Stimulated activated naive CD8-positive, alpha-beta T cell treated with anti-CD3 and anti-CD28 coated beads, Interleukin-15, Interleukin-2, amounts not matched to agents 100 U/mL and 50 U/mL, for 24 hours (primary cell): ENCODE measurements around the gene HJURP.
A peak's percentile ranks its signal among the peaks of the same experiment; 100 is the strongest.
"Not testable (repeated sequence)": the region's sequence is repeated elsewhere in the genome, so short reads cannot be mapped to it uniquely, and the experiment has no call there.

Experiments
- ATAC-seq: fragments of 150-1000 bp; cut with Tn5 transposase; one replicate; pipeline ENCODE4 v1.10.0; 2021
- DNase-seq: peaks from one replicate; pipeline ENCODE4 v3.0.0; 2021

The HJURP gene, protein sequence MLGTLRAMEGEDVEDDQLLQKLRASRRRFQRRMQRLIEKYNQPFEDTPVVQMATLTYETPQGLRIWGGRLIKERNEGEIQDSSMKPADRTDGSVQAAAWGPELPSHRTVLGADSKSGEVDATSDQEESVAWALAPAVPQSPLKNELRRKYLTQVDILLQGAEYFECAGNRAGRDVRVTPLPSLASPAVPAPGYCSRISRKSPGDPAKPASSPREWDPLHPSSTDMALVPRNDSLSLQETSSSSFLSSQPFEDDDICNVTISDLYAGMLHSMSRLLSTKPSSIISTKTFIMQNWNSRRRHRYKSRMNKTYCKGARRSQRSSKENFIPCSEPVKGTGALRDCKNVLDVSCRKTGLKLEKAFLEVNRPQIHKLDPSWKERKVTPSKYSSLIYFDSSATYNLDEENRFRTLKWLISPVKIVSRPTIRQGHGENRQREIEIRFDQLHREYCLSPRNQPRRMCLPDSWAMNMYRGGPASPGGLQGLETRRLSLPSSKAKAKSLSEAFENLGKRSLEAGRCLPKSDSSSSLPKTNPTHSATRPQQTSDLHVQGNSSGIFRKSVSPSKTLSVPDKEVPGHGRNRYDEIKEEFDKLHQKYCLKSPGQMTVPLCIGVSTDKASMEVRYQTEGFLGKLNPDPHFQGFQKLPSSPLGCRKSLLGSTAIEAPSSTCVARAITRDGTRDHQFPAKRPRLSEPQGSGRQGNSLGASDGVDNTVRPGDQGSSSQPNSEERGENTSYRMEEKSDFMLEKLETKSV

DNA sequence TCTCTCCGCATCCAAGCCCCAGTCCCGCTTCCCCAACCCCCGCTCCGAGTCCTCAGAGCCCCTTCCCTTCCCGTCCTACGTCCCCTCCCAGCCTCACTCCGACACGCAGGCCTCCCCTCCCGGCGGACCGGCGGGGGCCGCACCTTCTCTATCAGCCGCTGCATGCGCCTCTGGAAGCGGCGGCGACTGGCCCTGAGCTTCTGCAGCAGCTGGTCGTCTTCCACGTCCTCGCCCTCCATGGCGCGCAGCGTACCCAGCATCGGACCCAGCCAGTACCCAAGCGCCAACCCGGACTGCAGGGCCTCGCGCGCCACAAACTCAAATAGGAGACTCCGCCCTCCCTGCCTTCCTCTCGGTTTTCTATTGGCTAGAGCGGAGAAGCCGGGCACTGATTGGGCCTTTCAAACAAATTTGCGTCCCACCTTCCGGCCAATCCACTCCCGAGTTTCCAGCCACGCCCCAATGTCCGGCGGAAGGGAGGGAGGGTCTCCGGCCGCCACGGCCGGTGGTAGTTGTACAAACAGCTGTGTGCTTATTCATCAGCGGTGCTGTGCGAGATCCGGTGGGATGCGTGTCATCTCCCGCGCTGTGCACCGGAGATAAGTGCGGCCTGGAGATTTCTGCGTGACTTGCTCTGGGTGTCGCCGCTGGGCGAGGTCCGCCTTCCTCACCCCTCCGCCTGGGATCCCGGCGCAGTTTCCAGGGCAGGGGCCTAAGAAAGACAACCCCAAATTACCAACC, at the start of gene HJURP:
HJURP (minus strand) TSS at position 295 of the 741 bp plus-strand sequence; CDS start at position 260, 35 bp downstream.
- peak; percentile 95 for ATAC-seq
- peak; percentile 92 for DNase-seq

DNA sequence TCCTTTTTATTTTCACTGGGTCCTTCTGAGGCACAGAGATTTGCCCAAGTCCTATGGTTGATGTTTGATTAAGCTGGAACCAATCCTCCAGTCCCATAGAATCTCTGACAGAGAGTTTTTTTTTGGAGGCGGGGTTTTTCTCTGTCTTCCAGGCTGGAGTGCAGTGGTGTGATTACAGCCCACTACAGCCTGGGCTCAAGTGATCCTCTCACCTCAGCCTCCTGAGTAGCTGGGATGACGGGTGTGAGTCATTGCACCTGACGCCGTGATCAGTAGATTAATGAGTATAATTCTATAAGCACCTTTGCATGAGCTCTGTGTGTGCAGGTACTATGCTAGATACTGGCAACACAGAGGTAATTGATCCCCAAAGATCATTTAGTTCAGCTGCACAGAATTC, 47.5 kb upstream of the HJURP start:
- no peak for ATAC-seq

DNA sequence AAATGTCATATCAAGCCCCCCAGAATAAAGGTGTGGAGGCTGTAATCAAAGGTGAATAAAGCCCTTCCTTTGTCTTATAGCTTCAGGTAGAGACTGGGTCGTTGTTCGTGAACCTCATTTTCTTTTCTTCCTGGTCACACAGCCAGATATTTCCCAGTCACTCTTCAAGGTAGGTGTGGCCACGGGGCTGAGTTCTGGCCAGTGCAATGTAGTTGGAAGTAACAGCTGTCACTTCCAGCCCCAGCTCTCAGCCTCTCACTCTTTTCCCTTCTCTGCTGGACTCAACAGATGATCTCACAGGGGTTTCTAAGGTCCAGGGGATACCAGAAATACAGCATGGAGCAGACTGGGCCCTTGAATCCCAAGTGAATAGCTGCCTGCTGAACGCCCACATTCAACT, 47.0 kb upstream of the HJURP start:
- ATAC-seq (no peak), DNase-seq (no peak)

More for the DNA sequence above, 47.5 kb upstream of the HJURP start:
- no peak for DNase-seq

DNA sequence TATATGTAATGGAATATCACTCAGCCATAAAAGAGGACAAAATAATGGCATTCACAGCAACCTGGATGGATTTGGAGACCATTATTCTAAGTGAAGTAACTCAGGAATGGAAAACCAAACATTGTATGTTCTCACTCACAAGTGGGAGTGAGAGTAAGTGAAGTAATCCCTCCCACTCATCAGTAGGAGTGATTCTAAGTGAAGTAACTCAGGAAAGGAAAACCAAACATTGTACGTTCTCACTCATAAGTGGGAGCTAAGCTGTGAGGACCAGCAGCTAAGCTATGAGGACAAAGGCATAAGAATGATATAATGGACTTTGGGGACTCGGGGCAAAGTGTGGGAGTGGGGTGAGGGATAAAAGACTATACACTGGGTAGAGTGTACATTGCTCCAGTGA, 41.9 kb upstream of the HJURP start:
- ATAC-seq, DNase-seq: not testable (repeated sequence)

DNA sequence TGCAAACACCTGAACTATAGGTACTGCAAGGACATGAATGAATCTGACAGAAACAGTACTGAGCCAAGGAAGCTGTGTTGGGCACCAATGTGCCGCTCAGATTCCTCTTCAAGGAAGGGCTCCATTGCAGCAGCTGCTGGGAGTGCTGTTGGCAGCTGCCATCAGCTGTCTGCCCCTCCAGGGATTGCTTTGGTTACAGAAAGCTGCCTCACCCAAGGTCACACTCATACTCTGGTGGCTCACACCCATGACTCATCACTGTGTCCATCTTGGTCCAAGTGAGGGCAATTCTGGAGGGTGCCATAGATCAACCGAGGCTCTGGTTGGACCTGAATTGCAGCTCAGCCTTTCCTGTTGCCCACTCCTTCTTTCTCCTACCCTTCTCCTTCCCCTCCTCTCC, 38.5 kb upstream of the HJURP start:
- ATAC-seq (no peak), DNase-seq (no peak)

DNA sequence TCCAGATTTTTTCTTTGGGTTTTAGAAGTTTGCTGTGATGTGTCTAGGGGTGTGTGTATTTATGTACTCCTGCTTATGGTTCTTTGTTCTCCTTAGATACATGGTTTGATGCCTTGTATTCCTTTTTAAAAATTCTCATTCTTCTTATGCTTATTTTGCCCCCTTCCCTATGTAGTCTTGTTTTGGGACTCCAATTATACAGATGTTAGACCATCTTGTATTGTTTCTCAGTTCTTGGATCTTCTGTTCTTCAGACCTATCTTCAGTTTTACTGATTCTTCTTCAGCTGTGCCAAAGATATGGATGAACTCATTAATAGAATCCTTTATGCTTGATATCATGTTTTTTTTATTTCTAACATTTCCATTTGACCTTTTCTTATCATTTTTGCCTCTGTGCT, 28.0 kb upstream of the HJURP start:
- ATAC-seq, result no peak
- no peak for DNase-seq

DNA sequence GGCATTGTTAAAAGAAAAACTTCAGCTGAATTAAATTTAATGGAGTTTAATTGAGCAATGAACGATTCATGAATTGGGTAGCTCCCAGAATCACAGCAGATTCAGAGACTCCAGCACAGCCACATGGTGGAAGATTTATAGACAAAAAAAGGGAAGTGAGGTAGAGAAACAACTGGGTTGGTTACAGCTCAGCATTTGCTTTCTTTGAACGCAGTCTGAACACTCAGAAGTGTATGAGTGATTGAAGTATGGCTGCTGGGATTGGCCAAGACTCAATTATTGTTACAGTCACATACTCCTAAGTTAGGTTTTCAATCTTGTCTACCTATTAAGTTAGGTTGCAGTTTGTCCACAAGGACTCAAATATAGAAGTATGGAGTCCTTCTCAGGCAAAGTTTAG, 17.8 kb upstream of the HJURP start:
- not testable (repeated sequence) for DNase-seq, ATAC-seq

DNA sequence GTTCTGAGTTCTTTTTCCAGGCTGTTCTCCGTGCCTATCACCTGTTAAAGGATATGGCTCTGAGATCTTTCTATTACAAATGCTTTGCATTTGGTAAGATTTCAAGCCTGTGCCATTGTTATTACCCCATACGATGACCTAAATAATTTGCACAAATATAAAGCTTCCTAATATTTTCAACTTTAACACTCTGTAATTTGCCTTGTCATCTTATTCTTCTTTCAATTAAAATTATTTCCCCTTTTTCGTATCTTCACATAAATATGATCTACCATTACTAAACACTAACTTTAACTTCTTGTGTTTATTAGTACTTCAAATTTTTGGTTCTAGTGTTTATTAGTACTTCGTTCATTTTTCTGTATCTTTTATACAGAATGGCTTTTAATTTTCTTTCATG, 17.1 kb upstream of the HJURP start:
- DNase-seq (no peak), ATAC-seq (no peak)

DNA sequence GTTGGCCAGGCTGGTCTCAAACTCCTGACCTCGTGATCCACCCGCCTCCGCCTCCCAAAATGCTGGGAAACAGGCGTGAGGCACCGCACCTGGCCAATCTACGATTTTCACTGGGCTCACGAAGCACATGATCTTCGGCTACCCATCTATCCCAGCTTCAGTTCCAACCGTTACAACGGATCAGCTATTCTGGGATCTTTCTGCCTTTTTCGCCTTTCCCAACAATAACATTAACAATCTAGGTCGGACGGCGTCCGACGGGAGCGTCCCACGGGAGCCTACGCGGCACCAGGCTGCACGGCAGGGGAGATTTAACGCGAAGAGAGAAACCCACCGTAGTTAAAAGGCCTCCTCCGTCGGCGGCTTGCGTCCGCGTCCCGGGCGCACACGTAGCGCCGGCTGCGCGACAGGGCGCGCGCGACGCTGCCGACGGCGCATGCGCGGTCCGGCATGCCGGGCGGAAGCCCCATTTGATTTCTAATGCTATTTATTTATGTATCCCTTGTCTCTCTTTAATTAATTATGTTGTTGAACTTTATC, 13.7 kb upstream of the HJURP start, which contains the start of gene MSL3B:
MSL3B (minus strand) TSS at position 394 of the 540 bp plus-strand sequence.
- DNase-seq, result peak; percentile 62

DNA sequence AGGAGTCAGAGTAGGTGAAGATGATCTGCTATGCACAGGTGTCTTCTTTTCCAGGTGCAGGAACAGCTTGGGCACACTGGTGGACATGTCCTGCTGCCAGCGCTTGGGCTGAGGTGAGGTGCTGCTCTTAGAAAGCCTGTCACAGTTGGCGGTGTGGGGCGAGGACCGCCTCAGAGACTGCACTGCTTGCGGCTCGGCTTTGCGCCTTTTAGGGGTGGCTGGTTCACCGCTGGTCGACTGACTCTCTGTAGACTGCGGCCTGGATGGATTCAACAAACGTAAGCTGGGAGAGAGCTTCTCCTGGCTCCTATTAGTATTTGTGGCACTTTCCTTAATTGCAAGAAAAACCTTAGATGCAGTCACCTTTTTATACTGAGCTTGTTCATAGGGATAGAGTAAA, 12.1 kb upstream of the HJURP start:
- ATAC-seq, result no peak
- DNase-seq, result no peak

More for the DNA sequence above, 13.7 kb upstream of the HJURP start, which contains the start of gene MSL3B:
- ATAC-seq, result peak; percentile 84

DNA sequence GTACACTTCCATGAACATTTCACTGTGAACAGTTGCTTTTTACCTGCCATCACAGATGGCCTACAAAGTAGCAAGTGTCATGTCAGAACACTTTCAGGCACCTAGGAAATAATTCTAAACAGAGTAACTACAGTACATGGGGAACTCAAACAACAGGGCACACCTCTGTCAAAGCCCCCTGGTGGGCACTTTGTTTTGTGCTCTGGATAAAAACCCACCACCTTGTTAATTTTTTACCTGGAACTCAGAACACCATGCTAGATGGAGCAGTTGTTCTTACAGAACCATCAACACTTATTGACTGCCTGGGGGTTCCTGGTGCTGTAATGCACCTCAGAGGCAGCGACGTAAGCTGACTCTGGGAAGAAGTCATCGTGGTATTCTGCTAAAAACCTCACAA, 11.5 kb upstream of the HJURP start:
- DNase-seq, result no peak
- ATAC-seq, result no peak

DNA sequence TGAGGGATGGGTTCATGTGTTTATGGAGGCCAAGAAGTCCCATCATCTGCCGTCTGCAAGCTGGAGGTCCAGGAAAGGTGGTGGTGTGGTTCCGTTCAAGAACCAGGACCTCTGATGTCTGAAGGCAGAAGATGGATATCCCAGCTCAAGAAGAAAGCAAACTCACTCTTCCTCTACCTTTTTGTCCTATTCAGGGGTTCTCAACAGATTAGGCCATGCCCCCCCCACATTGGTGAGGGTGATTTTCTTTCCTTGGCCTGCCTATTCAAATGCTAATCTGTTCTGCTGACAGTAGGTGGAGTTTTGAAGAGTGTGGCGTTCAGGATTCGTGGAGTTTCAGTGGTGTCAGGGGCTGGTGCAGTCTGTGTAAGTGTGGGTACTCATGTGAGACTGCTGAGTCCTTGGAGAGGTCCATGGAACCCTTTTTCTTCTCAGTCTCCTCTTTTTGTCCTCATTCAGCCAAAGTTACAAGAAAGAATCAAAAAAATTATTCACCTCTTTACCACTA, 8.0 kb upstream of the HJURP start:
- DNase-seq (no peak), ATAC-seq (no peak)

DNA sequence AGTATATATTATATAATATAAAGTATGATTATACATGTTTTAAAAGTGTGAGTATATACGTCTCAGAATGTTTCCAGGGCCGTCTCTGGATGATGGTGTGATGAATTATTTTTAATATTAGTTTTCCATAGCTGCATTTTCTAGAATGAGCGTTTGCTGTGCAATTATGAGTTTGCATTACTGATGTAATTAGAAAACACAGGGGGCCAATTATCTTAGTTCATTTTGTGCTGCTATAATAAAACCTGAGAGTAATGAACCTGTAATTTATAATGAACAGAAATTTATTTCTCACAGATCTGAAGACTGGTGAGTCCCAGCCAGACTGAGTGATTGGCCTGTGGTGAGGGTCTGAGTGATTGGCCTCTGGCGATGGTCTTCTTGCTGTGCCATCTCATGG, 4.0 kb upstream of the HJURP start:
- DNase-seq (no peak), ATAC-seq (no peak)

DNA sequence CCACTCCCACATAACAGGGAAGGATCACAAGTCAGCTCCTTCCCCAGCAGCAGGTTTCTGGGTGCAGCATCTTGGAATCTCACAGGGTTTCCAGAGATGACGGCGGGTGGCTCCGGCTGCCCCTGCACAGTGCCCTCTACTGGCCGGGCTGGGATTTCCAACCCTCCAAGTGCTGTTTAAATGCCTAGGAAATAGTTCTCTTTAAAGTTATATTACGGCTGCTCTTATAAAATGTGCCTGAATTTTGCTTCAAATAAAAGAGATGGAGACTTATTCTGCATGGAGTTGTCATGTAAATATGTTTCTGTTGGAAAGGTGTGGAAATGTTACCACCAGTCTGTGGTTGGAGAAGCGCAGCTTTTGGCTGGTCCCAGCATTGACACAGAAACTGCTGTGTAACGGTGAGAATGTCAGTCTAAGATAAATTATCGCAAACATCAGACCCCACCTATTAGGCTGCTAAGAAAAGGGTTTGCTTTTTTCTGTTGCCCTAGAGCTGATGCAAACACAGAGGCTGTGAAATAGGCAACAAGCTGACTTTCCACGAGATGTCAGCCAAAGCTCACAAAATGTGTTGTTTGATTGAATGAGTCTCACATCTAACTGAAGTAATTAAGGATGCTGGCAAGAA, 3.3 kb upstream of the HJURP start:
- DNase-seq, result peak; percentile 76
- ATAC-seq, result no peak

DNA sequence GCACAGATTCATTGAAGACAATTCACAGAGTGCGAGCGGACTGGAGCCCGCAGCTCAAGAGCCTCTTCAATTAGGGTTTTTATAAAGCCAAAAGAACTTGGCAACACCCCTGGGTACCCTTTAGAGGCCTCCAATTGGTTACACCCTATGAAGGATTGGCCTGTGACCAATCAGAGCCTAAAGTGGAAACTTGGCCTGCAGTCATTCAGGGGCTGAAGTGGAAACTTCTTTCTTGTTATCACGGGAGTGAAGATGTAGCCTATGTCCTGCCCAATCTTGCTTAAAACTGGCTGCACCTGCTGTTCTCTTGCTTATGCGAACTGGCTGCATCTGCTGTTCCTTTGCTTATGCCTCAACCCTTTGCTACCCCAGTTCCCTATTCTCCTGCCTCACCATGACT, 1.8 kb upstream of the HJURP start:
- DNase-seq (no peak), ATAC-seq (no peak)

DNA sequence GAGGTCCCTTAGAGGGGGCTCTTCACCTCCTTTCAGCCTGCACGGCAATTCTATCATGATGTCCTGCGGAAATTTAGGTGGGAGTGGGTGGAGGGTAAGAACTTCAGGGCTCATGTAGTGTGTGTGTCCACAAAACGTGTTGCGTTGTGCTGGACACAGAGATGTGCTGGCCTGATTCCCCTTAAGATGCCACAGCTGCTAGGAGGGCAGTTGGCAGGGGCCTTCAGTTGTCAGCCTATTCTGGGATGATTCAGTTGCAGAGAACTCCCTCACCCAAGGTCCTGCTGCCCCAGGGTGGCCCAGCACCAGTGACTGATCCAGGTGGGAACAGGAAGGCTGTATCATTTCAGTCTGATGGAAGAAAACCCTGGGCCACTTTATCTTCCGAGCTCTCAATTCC, 1.0 kb upstream of the HJURP start:
- ATAC-seq (no peak), DNase-seq (no peak)

DNA sequence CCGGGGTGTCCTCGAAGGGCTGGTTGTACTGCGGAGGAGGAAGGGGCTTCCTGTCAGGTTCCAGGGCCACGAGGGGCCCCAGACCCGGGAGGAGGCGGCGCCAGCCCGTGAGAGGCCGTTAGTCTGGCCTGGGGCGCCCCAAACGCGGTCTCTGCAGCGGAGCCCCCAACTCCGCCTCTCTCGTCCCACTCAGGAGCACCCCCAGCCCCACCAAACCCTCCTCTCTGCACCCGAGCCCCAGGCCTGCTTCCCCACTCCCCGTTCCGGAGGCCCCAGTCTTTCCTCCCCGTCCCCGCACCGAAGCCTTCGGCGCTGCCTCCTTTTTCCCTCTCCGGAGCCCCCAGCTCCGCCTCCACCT, 473 bp downstream of the HJURP start:
- ATAC-seq (no peak), DNase-seq (no peak)

DNA sequence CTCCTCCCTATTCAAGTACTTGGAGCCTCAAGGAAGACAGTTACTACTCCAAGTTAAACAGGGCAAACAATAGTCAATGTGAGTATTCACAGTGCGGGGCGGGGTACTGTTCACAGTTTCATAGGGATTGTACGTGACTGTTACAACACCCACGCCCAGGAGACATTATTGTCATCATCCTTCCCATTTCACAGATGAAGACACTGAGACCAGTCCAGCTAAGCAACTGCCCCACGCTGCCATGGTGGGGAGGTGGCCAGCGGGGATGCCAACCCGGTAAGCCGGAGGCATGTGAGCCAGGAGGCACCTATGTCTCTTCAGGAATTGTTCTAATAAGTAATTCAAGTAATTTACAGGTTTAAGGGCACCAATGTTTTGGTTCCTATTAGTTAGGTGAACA, 982 bp downstream of the HJURP start:
- DNase-seq (no peak), ATAC-seq (no peak)

DNA sequence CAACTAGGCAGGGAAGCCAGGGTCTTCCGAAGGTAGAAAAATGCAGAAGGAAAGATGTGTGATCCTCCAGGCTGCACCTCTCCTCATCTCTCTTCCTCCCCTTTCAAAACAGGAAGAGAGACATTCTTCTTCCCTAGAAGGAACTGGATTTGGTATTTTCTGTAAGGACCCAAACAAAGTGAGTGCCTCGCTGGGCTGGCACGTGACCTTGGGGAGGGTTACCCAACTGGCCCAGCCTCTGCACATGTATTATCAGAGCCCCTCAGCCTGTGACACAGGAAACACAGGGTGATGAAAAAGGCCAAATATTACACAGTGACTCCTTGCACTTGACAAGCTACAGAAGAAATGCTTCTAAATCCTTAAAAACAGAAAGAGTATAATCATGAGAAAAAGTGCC, 2.3 kb downstream of the HJURP start:
- ATAC-seq, result no peak
- no peak for DNase-seq

DNA sequence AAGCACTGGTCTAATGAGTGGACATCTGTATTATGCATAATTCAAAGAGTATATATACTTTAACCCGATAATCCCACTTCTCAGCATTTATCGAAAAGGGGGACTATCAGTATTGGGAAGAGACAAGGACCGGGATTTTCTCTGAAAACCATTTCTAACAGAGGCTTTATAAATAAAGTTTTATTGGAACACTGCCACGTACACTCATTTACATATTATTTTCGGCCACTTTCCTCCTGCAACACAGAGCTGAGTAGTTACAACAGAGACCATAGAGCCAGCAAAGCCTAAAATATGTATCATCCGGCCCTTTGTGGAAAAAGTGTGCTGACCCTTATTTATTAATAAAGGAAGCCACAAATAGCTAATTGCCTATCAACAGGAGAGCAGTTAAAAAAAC, 3.2 kb downstream of the HJURP start:
- no peak for ATAC-seq

DNA sequence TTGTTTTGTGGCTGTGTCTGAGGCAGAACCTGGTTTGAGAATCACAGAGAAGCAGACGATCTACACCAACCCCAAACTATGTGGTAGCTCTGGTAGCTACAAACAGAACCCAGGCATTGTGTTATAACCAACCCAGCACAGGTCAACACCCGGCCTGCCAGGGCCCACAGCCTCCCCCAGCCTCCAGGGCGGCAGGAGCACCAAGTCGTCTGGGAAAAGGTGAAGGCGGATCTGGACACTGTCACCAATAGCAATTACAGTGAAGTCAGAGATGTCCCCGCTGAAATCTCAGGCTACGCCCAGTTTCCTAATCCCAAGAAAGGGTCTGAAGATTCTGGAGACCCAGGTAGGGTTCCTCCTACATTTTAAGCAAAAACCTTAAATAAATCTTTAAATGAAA, 3.6 kb downstream of the HJURP start:
- ATAC-seq, result no peak
- DNase-seq, result no peak

More for the DNA sequence above, 3.2 kb downstream of the HJURP start:
- DNase-seq, result no peak
